Measurements from ENCODE around the gene LYSMD4. TPM values are rescaled to one million over a fixed set of nuclear protein-coding genes. Genes with fewer than 3 reads are reported as not detected.

LYSMD4 gene
- total and polyA plus RNA-seq, 2 of the 8 experiments (the other 6 are each of a cell fraction or from before 2014, with no cell fraction given): 7.5 to 17.5 TPM

DNA sequence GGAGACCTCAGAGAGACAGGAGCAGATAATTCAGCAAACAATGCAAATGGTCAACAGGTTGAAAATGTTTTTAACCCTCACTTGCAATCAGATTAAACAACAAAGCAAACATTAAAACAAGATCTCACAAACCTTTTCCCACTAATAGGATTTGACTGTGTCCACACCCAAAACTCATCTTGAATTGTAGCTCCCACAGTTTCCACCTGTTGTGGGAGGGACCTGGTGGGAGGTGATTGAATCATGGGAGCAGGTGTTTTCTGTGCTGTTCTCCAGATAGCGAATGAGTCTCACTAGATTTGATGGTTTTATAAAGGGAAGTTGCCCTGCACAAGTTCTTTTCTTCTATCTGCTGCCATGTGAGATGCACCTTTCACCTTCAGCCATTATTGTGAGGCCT lies 1.3 kb upstream of the LYSMD4 start:
- Histone ChIP-seq H2BK20ac (ENCODE audit: low read length) (no peak overlapping the region), H2BK5ac (ENCODE audit: low read depth, low read length) (no peak overlapping the region), H3K4me2 (ENCODE audit: insufficient read depth in 1 of 2, low read depth in 2 of 2, low read length in 2 of 2) (no peak overlapping the region), H3K79me1 (ENCODE audit: low read depth, low read length) (no peaks in the 10 kb centered on the region), H3K56ac (replicated peaks; ENCODE audit: insufficient read length, low read depth, low read length) (no peak overlapping the region), H3K27me3 (replicated peaks in 1 of 4; ENCODE audit: control insufficient read depth in 3 of 4, extremely low read depth in 1 of 4, insufficient read depth in 3 of 4, low read length in 3 of 4) (peaks cover 0 to 10% (median 3%) of the 10 kb centered on the region in 4 experiments; a peak in 4 of 7 replicates), H2BK120ac (replicated peaks; ENCODE audit: low read depth, low read length) (no peak overlapping the region), H3K4ac (replicated peaks; ENCODE audit: insufficient read length, low read depth, low read length) (no peak overlapping the region), H4K20me1 (replicated peaks in 1 of 2; ENCODE audit: control insufficient read depth in 1 of 2, insufficient read depth in 2 of 2, low read length in 2 of 2) (no peaks in the 10 kb centered on the region), H3K79me2 (ENCODE audit: control insufficient read depth in 1 of 2, insufficient read depth in 2 of 2, low read length in 2 of 2) (no peaks in the 10 kb centered on the region), H3K23ac (ENCODE audit: insufficient read length) (no peak overlapping the region), H3K9me3 (ENCODE audit: insufficient read depth in 2 of 2, low read depth in 1 of 2, low read length in 1 of 2) (no peaks in the 10 kb centered on the region), H3K4me1 (replicated peaks in 1 of 4; ENCODE audit: control insufficient read depth in 3 of 4, insufficient read depth in 4 of 4, low read length in 3 of 4) (peaks cover 2 to 23% (median 6%) of the 10 kb centered on the region in 4 experiments; a peak in 5 of 7 replicates), H3K4me3 (ENCODE audit: extremely low read depth in 1 of 4, insufficient read depth in 2 of 4, low read depth in 3 of 4, low read length in 4 of 4) (no peak overlapping the region), H4K5ac (ENCODE audit: insufficient read length, low read depth, low read length) (no peak overlapping the region), H3K36me3 (ENCODE audit: control insufficient read depth in 2 of 4, insufficient read depth in 4 of 4, low read length in 3 of 4) (no peaks in the 10 kb centered on the region), H4K91ac (replicated peaks; ENCODE audit: insufficient read length, low read length) (no peak overlapping the region), H2AFZ (ENCODE audit: low read length) (no peak overlapping the region), H3K23me2 (ENCODE audit: low read depth, low read length) (peaks cover 8% of the 10 kb centered on the region; the same call in 1 of the 2 replicates), H2AK5ac (ENCODE audit: low read depth, low read length) (no peak overlapping the region), H2BK12ac (ENCODE audit: low read depth, low read length) (no peak overlapping the region), H4K8ac (ENCODE audit: extremely low read depth, insufficient read depth, low read length) (no peak overlapping the region), H3K27ac (ENCODE audit: low read depth, low read length) (no peak overlapping the region), H2BK15ac (ENCODE audit: low read length) (no peak overlapping the region), H3K9ac (replicated peaks in 1 of 4; ENCODE audit: extremely low read depth in 1 of 4, low read depth in 3 of 4, low read length in 3 of 4) (no peak overlapping the region), H3K14ac (ENCODE audit: insufficient read length) (no peak overlapping the region), H3K18ac (ENCODE audit: extremely low read depth, low read length) (no peak overlapping the region)
- DNase-seq (ENCODE audit: low read depth in 1 of 2, low spot score in 2 of 2) (no peak), FAIRE-seq (no peak)
- 89% methylated on average over 1 of the region's 1 CpG; no CpG with 5 or more reads in 1 of the 2 experiments for WGBS, 2 experiments (ENCODE audit: extremely low coverage in 1 of 2, insufficient coverage in 1 of 2, insufficient read length in 1 of 2, insufficient replicate concordance in 2 of 2, low coverage in 1 of 2, low lambda C conversion rate in 2 of 2, missing lambda C conversion rate in 1 of 2)
- TF ChIP-seq NRF1 (IDR thresholded peaks at IDR 0.05; ENCODE audit: low read depth, low read length): no peak
- TF ChIP-seq SIN3A (conservative IDR thresholded peaks at IDR 0.05 in 1 of 2, IDR thresholded peaks at IDR 0.05 in 1 of 2; ENCODE audit: low read depth in 1 of 2, low read length in 2 of 2): no peak
- TF ChIP-seq, protein P1, sequence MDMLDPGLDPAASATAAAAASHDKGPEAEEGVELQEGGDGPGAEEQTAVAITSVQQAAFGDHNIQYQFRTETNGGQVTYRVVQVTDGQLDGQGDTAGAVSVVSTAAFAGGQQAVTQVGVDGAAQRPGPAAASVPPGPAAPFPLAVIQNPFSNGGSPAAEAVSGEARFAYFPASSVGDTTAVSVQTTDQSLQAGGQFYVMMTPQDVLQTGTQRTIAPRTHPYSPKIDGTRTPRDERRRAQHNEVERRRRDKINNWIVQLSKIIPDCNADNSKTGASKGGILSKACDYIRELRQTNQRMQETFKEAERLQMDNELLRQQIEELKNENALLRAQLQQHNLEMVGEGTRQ (IDR thresholded peaks at IDR 0.05; ENCODE audit: low read length): no peak
- TF ChIP-seq YY1 (IDR thresholded peaks at IDR 0.05; ENCODE audit: low read depth, low read length): no peak
- no peak for TF ChIP-seq ASH2L (IDR thresholded peaks at IDR 0.05; ENCODE audit: low read length)
- TF ChIP-seq CREB1 (IDR thresholded peaks at IDR 0.05): no peak
- no peak for TF ChIP-seq MAFK (IDR thresholded peaks at IDR 0.05; ENCODE audit: low read depth, low read length)
- no peak for TF ChIP-seq POLR2A (IDR thresholded peaks at IDR 0.05; ENCODE audit: control extremely low read depth in 1 of 2, low read depth in 2 of 2, low read length in 2 of 2)
- no peak for TF ChIP-seq BCL11A (IDR thresholded peaks at IDR 0.05; ENCODE audit: low read depth in 2 of 2, low read length in 2 of 2)
- no peak for TF ChIP-seq ZNF274 (IDR thresholded peaks at IDR 0.05; ENCODE audit: borderline replicate concordance, extremely low read depth, low read length)
- TF ChIP-seq CTBP2 (IDR thresholded peaks at IDR 0.05; ENCODE audit: borderline replicate concordance, insufficient read depth, insufficient read length, low read length): no peak
- ChIA-PET CTCF (ENCODE audit: partially characterized antibody) (interaction anchor here (0.8 to 12.7 kb wide), 4 partner anchors 20 to 390 kb away, joined by 3 to 92 read pairs (median 4); no protein-coding TSS in a partner anchor), POLR2A (ENCODE audit: partially characterized antibody) (interaction anchor here (0.6 kb wide), 1 partner anchor 9 kb away, joined by 3 read pairs; no protein-coding TSS in a partner anchor)

Data from H1 (cell line).